GM18502 (cell line): ENCODE results near the gene PADI3.

ENCODE experiments used
- ATAC-seq: cut with Tn5 transposase; IDR thresholded peaks from one replicate; pipeline ENCODE4 v1.9.1; 2021; ENCODE audit warnings: mild to moderate bottlenecking; ENCODE audit not compliant: unreplicated experiment, poor library complexity

Gene PADI3, protein sequence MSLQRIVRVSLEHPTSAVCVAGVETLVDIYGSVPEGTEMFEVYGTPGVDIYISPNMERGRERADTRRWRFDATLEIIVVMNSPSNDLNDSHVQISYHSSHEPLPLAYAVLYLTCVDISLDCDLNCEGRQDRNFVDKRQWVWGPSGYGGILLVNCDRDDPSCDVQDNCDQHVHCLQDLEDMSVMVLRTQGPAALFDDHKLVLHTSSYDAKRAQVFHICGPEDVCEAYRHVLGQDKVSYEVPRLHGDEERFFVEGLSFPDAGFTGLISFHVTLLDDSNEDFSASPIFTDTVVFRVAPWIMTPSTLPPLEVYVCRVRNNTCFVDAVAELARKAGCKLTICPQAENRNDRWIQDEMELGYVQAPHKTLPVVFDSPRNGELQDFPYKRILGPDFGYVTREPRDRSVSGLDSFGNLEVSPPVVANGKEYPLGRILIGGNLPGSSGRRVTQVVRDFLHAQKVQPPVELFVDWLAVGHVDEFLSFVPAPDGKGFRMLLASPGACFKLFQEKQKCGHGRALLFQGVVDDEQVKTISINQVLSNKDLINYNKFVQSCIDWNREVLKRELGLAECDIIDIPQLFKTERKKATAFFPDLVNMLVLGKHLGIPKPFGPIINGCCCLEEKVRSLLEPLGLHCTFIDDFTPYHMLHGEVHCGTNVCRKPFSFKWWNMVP

DNA sequence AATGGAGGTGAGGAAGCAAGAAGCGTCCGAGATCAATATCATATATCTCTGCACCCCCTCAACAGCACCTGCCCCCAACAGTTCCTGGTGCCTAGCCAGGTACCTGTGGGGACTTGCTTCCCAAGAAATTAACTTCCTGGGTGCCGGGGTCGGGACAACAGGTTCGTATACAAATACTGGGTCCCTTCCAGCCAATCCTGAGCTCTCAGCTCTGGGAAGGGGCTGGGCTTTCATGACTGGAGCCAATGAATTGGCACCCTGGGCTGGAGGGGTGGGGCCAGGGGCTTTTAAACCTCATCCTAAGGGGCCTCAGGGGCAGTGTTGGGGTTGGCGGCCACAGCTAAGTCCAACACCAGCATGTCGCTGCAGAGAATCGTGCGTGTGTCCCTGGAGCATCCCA lies at the start of gene PADI3:
TSS of gene PADI3 (plus strand) at position 318 of the 400 bp plus-strand sequence. CDS start at position 358, 40 bp downstream.
- ATAC-seq: no peak

DNA sequence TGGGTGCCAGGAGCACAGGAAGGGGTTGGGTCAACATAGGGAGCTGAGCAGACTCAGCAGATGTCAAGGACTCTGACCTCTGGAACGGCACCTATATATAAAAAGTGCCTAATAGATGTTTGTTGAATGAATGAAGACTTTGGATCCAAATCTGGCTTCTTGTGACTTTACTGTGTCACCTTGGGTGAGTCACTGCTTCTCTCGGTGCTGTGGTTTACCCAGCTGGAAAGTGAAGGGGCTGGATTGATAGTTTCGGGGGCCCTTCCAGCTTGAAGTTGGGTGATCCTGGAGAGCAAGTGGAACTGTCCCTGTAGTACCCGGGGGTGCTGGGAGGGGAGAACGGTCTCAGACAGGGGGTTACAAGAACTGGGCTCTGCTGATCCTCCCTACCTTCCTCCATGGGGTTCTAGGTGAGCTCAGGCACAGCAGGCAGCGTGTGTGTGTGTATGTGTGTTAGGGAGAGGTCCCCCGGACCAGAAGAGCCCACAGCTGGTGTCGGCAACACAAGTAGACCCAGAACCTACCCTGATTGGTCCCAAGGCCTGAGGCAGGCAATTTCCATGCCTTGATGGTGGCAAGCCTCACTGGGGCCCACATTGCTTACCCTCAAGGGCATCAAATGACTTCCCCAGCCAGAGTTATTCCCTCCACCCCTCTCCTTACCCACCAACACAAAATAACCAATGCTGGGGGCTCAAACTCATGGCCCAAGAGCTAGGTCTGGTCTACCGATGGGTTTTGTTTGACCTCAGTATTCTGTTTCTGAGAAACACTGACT lies 49.4 kb upstream of the PADI3 start:
- no peak for ATAC-seq

DNA sequence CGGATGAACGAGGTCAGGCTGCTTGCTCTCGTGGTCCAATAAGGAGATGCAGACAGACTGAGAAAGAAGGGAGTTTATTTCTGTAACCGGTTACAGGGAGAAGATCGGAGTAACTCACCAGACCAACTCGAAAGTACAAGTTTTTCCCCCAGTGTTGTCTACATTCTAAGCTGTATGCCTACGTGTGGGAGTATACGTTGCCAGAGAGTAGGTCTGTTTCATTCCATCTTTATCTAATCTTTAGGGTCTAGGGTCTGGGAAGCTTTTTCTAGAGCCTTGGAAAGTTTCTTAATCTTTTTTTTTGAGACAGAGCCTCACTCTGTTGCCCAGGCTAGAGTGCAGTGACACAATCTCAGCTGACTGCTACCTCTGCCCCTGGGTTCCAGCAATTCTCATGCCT lies 48.7 kb upstream of the PADI3 start:
- ATAC-seq: no peak

DNA sequence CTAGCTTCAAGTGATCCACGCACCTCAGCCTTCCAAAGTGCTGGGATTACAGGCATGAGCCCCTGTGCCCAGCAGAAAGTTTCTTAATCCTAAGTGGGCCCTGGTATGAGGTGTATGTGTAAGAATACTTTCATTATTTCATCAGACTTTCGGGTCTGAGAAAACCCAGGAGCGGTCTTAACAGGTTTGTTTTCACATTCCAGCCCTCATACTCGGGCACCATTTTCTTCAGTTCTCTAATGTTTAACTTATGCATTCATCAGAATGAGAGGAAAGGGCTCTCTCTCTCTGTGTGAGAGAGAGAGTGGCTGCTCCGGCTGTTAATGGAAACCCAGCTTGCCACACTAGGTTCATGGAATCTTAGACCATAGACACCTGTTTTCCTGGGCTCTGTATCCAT lies 48.1 kb upstream of the PADI3 start:
- ATAC-seq: no peak

DNA sequence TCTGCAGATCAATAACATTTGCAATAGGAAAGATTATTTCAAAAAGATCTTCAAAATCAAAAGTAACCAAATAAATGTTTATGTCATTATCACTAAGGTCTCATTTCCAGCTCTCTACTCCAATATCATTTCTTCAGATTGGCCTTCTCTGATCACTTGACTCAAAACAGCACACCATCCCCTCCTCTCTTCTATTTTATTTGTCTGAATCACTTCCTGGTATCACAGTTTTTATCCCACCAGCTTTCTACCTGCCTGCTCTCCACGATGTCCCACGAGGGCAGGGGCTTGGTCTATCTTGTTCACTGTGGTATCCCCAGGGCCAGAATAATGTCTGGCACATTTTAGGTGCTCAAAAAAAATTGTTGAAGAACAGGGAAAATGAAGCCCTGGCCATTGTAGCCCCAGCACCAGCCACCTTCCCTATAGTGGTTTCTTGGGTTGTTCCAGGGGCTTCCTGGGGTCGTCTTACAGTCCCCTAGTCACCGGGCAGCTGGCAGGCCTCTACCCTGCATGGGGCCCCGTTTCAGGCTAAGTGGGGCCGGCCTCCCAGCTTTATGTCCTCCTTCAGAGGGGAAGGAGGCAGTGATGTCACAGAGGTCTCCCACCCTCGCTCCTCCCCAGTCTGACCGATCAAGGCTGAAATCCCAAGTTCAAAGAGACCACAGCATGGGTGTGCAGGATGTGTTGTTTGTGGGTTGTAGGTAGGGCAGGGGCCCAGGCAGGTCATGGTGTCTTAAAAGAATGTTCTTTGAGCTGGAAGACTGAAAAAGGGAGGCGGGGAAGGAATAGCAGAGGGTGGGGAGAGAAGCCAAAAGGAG lies 47.5 kb upstream of the PADI3 start:
- ATAC-seq: no peak

DNA sequence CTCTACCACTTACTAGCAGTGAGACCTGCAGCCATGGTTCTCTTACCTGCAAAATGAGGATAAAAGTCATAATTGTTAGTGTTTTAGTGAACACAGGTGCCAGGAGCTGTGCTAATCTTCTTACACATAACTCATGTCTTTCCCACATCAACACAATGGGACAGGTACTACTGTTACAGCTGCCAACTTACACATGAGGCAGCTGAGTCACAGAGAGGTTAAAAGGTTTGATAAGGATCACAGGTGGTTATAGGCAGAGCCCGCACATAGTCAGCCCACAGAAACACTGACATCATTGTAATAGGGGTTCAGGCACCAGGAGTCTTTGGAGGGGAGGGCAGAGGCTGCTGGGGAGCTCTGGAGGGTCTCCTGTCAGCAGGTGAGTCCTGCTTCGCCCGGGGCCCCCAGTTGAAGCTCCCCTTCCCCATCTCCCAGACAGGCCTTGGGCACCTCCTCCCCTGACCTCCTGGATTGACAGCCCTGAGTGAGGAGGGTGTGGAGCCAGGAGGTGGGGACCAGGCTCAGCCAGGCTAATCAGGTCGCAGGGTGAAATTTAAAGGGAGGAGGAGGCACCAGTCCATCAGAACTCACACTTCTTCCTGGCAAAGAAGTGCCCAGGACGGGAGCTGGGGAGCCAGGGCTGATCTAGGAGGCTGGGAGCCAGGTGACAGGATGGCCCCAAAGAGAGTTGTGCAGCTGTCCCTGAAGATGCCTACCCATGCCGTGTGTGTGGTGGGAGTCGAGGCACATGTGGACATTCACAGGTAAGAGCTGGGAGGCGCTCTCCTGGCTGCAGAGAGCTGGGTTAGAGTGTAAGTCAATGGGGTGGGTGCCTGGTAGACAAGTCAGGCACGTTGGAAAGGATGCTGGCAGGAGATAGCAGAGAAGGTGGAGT lies 44.1 kb upstream of the PADI3 start, which contains the start of gene PADI1:
TSS of gene PADI1 (plus strand) at position 583 of the 895 bp plus-strand sequence. CDS start at position 673, 90 bp downstream.
- no peak for ATAC-seq

DNA sequence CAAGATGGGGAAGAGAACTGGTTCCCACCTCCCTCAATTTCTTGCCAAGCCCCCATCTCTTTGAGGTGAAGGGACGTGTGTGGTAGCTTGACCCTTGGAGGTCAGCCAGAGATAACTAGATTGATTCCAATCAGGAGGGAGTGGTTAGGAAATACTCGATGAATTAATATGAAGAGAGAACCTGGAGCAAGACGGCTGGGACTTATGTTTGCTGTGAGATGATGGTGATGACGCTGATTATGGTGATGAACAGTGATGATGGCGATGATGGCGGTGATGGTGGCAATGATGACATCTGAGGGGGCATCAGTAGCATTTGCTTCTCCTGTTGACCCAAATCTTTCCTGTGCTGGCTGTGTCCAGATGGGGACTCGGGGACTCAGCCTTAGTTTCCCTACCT lies 43.2 kb upstream of the PADI3 start:
- ATAC-seq: no peak

DNA sequence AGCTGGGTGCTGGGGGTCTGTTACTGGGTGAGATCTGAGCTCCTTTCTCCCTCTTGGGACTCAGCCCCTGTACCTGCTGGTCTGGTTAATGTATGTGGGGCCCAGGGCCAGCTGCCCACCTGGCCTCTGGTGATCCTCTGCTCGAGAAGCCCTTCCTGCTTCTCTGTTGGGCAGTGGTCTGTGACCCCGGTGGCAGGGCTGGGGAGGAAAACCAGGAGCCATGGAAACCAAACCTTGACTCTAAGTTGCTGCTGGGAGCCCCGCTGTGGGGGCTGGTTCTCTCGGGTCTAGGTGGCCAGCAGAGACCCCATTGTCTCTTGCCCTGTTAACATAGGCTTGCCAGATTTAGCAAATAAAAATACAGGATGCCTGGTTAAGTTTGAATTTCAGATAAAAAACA lies 42.7 kb upstream of the PADI3 start:
- no peak for ATAC-seq

DNA sequence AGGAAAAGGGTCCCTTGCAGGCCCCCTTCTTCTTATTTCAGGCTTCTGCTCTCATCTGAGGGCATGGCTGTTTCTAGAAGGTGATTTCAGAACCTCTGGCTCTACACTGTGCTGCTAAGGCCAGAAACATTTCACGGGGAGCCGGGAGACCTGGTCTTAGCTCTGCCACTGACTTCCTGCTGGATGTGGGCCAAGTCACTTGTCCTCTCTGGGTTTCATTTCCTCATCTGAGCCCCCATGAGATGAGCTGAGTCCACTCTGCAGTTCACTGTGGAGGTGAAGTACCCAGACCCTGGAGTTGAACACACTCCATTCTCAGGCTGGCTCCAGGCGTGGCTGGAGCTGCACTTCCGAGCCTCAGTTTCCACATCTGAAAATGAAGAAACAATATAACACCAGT lies 41.9 kb upstream of the PADI3 start:
- ATAC-seq: peak; percentile 63

DNA sequence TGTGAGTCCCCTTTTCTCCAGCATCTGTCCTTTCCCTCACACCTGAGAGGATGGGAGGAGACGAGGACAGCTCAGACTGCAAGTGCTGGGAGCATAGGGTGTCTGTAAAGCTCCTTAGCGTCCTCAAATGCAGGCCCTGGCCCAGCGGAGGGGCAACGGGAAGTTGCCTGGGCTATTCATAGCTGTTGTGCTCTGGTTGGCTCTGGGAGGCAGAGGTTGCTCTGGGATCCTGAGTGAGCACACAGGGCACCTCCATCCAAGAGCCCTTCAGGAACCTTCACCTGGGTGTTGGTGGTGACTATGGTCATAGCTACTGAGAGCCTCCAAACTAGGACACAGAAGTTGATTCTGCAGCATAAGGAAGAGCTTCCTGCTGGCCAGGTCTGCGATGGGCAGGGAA lies 41.4 kb upstream of the PADI3 start:
- ATAC-seq: no peak

DNA sequence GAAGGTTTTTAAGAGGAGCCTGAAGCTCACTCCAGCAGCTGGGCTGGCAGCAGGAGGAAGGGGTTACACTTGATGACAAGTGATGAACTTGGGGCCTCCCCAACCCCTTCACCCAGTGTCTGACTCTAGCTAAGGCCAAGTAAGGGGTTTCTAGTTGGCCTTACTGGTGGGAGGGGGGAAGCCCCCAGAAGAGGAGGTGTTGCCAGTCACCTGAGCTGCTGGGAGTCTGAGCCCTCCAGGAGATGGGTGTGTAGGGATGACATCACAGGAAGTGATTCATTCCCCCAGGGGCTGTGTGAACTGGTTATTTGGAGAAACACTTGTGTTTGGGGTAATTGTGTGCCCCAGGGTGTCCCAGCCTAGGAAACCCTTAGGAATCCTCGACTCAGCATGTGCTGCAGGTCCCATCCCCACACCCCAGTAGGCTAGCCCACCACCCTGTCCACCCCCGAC lies 40.9 kb upstream of the PADI3 start:
- no peak for ATAC-seq

DNA sequence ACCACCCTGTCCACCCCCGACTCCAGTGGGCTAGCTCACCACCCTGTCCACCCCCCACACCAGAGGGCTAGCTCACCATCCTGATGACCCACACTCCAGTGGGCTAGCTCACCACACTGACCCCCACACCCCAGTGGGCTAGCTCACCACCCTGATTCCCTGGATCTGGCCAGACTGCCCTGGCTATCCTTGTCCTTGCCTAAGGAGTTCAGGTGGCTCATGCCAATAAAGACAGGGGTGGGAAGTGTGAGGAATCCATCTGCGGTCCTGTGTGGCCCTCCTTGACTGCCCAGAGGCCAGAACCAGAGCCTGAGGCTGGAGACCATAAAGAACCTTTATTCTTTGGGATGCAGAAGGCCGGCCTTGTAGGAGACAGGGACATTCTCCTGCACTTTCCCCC lies 40.4 kb upstream of the PADI3 start:
- no peak for ATAC-seq

DNA sequence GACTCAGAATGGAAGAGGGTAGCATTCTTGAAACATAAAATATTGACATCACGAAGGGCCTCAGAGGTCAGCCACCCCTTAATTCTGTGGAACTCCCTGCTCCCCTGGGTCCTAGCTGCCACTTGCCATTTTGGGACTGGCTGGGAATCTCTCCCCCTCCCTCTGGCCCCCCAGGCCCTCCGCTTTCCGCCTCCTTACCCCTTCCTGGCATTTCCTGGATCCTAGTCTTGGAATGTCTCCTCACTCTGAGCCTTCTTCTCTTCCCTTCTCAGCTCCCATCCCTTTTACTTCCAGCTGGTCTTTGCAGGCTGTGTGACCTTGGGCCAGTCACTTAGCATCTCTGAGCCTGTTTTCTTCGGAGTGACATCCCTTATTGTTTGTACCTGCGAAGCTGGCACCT lies 39.5 kb upstream of the PADI3 start:
- ATAC-seq: no peak

DNA sequence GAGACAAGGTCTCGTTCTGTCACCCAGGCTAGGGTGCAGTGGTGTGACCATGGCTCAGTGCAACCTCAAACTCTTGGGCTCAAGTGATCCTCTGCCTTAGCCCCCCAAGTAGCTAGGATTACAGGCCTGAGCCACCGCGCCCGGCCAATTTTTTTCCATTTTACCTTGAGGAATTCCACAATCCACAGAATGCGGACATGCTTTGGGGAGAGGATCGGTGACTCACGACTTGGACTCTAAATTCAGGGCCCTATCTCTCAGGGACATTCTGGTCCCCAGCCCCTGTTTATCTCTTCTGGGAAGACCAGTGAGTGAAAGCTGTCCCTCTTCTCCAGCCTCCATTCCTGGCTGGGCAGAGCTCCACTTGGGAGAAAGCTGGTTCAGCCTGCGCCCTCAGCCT lies 38.7 kb upstream of the PADI3 start:
- no peak for ATAC-seq

DNA sequence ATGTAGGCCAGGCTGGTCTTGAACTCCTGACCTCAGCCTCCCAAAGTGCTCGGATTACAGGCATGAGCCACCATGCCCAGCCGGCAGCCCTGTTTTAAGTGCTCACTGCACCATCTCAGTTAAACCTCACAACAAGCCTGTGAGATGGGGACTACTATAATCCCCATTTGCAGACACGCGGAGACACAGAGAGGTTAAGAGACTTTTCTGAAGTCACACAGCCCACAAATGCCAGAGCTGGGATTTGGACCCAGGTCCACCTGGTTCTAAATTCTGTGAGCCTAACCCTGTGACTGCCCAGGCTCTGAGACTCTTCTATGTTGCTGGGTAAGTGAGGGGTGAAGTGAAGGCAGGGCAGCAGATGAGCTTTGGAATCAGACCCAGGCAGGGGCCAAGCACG lies 37.5 kb upstream of the PADI3 start:
- ATAC-seq: no peak

DNA sequence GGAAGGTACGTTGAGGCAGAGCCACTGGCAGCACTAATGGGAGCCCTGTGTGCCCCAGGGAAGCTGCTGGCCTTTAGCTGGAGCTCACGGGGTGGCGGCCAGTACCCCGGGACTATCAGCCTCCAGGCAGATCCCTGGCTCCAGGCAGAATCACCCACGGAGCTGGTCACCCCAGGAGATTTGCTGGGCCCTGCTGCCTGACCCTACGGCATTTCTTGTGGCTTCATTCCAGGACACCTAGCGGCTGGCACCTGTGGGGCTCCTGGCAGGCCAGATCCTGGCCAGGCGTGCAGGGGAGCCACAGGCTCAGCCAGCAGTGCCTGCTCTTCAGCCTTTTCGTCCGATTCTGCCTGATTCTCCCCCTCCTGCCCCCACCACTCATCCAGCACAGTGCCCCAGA lies 36.9 kb upstream of the PADI3 start:
- ATAC-seq: no peak

DNA sequence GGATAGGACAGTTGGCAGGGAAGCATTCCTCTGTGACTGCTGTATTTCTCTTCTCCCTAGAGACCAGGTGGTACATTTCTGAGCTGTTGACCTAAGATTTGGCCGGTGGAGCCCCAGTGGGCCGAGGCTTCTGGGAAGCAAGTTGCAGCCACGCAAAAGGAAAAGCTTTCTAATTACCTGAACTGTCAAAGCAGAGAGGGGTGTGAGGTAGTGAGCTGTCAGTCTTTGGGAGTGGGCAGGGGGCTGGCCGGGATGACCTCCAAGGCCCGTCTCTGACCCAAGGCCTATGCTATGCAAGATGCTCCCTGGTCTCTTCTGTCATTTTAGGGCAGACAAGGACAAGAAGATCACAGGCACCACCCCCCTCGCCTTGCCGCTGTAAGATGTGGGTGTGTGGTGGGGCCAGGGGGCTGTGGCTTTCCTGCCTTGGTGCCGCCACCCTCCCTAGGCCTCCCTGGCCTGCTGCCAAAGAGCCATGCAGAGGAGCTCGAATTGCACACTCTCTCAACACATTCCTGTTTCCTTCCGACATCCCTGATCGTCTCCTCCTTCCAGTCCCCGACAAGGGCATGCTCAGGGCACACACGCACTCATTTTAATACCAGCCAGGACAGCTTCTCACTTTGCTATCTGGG lies 36.3 kb upstream of the PADI3 start:
- ATAC-seq: no peak

DNA sequence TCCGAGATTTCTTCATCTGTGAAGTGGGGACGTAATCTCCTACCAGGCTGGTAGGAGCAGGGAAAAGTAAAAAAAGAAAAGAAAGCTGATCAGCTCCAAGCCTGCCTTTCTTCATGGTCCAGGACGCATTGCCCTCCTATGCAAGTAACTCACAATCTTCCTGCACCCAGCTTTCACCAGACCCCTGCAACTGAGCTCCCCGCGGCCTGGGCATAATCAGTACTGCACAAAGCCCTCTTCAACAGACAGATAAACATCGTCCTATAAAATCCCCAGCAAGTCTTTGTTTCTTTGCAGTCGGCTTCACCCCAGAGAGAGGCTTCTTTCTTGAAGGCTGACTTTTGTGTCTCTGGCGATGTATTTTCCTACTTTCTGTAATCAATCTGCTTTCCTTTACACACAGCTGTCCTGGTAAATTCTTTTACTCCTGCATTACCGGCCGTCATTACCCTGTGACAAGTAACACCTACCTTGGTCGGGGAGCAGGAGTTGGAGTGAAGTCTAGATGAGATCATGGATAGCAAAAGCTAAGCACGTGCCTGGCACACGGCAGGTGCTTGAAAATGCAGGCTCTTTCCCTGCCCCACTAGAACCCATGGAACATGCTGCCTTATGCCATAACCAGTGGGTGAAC lies 35.6 kb upstream of the PADI3 start:
- no peak for ATAC-seq
